ENCODE results near the gene COPS9.

The COPS9 gene

GRCh38 chr2:240167588-240167880 lies 31.4 kb upstream of the COPS9 start:
- DNase-seq, result no peak
- intact Hi-C loops (cut with DNase I), result no loop called here

- DNase-seq, result no peak
- intact Hi-C loops (cut with DNase I), result no loop called here
These were observed 30.9 kb upstream of the COPS9 start for GRCh38 chr2:240166761-240167587.

GRCh38 chr2:240166191-240166590 lies 30.1 kb upstream of the COPS9 start:
- intact Hi-C loops (cut with DNase I), result no loop called here
- DNase-seq, result no peak

GRCh38 chr2:240165661-240166060 lies 29.6 kb upstream of the COPS9 start:
- no peak for DNase-seq
- intact Hi-C loops (cut with DNase I), result no loop called here

- DNase-seq, result no peak
- intact Hi-C loops (cut with DNase I), result no loop called here
These were observed 28.9 kb upstream of the COPS9 start for GRCh38 chr2:240165034-240165433.

- intact Hi-C loops (cut with DNase I), result no loop called here
- no peak for DNase-seq
These were observed 28.5 kb upstream of the COPS9 start for GRCh38 chr2:240164586-240164985.

GRCh38 chr2:240163844-240164574 lies 27.9 kb upstream of the COPS9 start:
- intact Hi-C loops (cut with DNase I), result no loop called here

GRCh38 chr2:240162939-240163714 lies 27.0 kb upstream of the COPS9 start:
- intact Hi-C loops (cut with DNase I), result no loop called here
- no peak for DNase-seq

More at GRCh38 chr2:240163844-240164574, 27.9 kb upstream of the COPS9 start:
- no peak for DNase-seq

GRCh38 chr2:240162531-240162930 lies 26.4 kb upstream of the COPS9 start:
- no peak for DNase-seq
- intact Hi-C loops (cut with DNase I), result no loop called here

GRCh38 chr2:240162032-240162431 lies 25.9 kb upstream of the COPS9 start:
- DNase-seq, result no peak
- intact Hi-C loops (cut with DNase I), result no loop called here

- intact Hi-C loops (cut with DNase I), result no loop called here
- peak in 1 of 42 donors; percentile 9 for DNase-seq
These were observed 25.1 kb upstream of the COPS9 start for GRCh38 chr2:240161087-240161750.

GRCh38 chr2:240160291-240161086 lies 24.4 kb upstream of the COPS9 start:
- DNase-seq, result peak in 1 of 42 donors; percentile 5
- intact Hi-C loops (cut with DNase I), result no loop called here

- intact Hi-C loops (cut with DNase I), result no loop called here
- DNase-seq, result peak in 1 of 42 donors; percentile 12
These were observed 23.2 kb upstream of the COPS9 start for GRCh38 chr2:240159251-240159839.

- DNase-seq, result peak in 1 of 42 donors; percentile 7
- intact Hi-C loops (cut with DNase I), result no loop called here
These were observed 21.0 kb upstream of the COPS9 start for GRCh38 chr2:240157147-240157470.

- intact Hi-C loops (cut with DNase I), result no loop called here
- DNase-seq, result peak in 2 of 42 donors; percentile 11 to 30
These were observed 20.5 kb upstream of the COPS9 start for GRCh38 chr2:240156435-240157146.

GRCh38 chr2:240155745-240156390 lies 19.8 kb upstream of the COPS9 start:
- intact Hi-C loops (cut with DNase I), result no loop called here

More at GRCh38 chr2:240155745-240156390, 19.8 kb upstream of the COPS9 start:
- peak in 1 of 42 donors; percentile 16 for DNase-seq
